NOMO-1 (cell line): ENCODE data around the gene RFTN2.
A peak's percentile ranks its signal among the peaks of the same experiment; 100 is the strongest.
"Not testable (repeated sequence)": the region's sequence is repeated elsewhere in the genome, so short reads cannot be mapped to it uniquely, and the experiment has no call there.

Experiments
- DNase-seq, 2 experiments: peaks; one replicate each; lab custom pipeline; 2025; ENCODE audit not compliant: unreplicated experiment in 2 of 2; lab: John Stamatoyannopoulos, UW

Gene RFTN2

DNA sequence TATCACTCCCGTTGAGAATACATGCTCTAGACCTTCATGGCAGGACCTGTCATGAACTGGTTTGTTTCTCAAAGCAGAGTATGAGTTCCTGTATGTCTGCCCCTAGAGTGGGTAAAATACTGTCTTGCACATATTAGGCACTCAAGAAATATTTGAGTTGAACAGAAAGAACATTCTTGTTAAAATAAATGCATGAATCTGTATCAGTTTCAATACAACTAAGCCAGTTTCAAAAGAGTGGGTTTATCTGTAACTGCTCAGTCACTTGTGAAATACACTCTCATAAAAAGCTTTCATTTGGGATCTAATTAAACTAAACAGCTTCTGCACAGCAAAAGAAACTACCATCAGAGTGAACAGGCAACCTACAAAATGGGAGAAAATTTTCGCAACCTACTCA, 69.2 kb downstream of the RFTN2 start:
- no peak for DNase-seq

DNA sequence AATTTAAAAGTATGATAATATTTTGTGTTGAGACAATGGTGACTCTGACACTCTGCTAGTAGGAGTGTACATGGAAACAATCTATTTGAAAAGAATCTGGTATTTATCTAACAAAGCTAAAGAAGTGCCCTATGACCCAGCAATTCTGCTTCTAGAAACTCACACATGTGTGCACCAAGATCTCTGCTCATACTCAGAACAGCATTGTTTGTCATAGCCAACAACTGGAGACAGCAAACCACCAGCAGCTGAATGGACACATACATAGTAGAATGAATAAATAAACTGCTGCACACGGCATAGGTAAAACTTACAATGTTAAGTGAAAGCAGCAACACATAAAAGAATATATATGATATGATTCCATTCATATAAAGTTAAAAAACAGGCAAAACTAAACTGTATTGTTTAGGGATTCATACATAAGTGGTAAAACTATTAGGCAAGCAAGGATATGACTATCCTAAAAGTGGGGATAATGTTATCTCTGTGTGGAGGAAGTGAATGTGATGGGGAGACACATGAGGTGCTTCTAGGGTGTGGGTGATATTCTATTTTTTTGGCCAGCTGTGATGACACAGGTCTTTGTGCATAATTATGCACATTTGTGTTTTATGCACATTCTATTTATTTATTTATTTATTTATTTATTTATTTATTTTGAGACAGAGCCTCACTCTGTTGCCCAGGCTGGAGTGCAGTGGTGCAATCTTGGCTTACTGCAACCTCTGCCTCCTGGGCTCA, 71.1 kb downstream of the RFTN2 start:
- no peak for DNase-seq

DNA sequence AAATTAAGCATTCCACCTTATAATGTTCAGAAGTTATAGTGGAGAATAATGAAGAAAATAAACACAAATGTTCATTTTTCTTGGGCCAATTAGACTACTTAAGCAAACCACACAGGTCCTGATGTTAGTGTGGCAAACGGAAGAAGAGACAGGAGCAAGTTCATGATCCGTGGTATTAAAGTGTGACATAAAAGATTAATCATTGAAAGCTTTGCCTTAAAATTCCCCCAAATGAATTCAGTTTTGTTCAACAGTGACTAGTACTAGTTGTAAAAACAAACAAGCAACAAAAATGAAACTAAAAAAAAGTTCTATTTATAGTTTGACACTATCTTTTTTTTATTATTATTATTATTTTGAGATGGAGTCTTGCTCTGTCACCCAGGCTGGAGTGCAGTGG, 73.7 kb downstream of the RFTN2 start:
- DNase-seq: no peak

DNA sequence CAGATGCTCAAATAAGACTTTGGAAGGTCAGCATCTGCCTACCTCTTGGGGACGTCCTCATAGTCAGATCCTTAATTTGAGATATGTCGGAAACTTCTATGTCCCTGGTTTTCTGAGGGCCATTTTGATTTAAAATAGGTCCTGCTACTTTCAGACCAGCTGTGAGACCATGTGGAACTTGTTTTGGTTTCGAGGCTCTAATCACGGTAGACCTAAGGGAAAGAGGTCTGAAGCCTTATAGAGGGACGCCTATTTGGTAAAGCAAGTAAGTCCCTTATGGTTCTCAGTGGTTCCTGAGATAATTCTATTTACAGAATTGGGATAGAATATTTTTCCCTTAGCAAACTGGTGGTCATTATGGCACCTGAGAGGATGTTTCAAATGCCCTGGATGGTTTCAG, 75.1 kb downstream of the RFTN2 start:
- no peak for DNase-seq

DNA sequence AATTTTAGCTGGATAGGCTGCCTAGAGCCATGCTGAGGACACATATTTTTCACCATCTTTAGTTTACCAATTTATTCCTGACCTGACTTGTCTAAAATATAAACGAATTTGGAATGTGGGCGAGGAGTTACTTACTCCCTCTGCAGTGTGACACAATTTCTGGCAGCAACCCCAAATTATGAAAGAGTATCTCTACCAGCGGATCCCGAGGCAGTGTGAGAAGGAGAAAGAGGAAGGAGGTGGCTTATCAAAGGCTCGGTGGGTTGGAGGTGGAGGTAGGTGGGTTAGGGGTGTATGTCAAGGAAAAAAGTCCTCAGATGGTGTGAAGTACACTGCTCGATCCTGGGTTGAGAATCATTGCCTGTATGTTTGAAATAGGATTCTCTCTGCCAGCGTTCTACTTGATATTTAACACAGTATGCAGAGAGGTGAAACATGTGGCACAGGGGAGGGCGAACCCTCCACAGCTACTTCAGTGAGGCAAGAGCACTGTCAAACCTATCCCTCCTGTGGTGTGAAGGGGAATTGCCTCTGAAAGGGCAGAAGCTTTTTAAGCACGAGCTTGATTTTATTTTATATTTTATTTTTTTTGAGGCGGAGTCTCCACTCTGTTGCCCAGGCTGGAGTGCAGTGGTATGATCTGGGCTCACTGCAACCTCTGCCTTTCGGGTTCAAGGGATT, 76.0 kb downstream of the RFTN2 start:
- peak; percentile 38 to 49 for DNase-seq

DNA sequence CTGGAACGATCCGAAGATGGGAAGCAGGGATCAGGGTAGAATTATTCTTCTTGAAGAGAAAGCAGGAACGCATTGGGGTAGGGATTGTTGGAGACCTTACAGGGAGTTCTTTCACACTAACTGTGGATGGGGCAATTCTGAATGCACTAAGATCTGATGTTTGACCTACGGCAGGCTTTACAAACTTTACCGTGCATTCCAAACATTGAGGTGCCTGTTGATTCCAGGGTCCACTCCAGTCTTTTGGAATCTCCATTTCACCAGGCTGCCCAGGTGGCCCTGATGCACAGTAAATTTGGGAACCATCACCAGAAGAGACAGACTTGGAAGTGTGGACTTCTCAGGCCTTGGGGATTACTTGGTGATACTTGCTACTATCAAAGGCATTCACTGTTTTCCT, 76.9 kb downstream of the RFTN2 start:
- DNase-seq: no peak

DNA sequence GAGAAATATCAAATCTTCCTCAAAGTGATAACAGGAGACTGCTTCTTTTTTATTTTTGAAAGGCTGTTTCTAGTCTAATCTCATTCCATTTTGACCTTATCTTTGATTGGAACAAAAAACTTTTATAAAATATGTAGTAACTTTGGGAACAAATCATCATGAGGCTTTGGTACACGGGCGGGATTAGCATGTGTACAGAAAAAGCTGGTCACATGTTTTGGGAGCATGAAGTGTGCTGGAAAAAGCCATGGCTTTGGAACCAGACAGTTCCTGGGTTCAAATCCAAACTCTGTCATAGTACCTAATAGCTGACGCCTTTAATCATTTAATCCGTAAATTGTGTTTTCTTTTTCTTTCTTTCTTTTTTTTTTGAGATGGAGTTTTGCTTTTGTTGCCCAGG, 78.2 kb downstream of the RFTN2 start:
- DNase-seq: no peak

DNA sequence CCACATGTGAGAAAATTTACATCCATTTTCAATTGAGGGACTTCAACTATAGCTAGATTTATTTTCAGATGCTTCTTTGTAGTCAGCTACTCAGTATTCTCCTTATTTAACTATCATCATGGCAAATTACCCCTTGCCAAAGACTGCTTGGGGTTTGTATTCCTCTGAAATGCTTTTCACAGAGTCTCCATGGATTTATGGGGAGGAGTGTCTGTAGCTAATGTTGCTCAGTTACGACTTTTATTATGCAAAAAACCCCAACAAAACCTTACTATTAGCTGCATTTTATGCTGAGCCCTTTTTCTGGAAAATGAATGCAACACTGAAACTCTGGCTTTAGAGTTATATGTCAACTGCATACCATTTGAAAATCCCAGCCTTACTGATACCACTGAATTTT, 78.6 kb downstream of the RFTN2 start:
- DNase-seq: no peak

DNA sequence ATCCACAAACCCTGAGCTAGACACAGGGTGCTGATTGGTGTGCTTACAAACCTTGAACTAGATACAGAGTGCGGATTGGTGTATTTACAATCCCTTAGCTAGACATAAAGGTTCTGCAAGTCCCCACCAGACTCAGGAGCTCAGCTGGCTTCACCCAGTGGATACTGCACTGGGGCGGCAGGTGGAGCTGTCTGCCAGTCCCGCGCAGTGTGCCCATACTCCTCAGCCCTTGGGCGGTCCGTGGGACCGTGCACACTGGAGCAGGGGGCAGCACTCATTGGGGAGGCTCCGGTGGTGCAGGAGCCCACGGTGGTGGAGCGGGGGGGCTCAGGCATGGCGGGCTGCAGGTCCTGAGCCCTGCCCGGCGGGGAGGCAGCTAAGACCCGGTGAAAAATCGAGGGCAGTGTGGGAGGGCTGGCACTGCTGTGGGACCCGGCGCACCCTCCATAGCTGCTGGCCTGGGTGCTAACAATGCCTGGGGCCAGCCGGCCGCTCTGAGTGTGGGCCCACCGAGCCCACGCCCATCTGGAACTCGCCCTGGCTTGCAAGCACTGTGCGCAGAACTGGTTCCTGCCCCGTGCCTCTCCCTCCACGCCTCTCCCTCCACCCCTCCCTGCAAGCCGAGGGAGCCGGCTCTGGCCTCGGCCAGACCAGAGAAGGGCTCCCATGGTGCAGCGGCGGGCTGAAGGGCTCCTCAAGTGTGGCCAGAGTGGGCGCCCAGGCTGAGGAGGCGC, 83.9 kb downstream of the RFTN2 start:
- DNase-seq: no peak

DNA sequence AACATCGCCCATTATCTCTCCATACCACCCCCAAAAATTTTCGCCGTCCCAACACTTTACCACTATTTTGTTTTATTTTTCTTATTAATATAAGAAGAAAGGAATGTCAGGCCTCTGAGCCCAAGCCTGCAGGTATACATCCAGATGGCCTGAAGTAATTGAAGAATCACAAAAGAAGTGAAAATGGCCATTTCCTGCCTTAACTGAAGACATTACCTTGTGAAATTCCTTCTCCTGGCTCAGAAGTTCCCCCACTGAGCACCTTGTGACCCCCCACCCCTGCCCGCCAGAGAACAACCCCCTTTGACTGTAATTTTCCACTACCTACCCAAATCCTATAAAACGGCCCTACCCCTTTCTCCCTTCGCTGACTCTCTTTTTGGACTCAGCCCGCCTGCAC, 88.1 kb downstream of the RFTN2 start:
- not testable (repeated sequence) for DNase-seq

DNA sequence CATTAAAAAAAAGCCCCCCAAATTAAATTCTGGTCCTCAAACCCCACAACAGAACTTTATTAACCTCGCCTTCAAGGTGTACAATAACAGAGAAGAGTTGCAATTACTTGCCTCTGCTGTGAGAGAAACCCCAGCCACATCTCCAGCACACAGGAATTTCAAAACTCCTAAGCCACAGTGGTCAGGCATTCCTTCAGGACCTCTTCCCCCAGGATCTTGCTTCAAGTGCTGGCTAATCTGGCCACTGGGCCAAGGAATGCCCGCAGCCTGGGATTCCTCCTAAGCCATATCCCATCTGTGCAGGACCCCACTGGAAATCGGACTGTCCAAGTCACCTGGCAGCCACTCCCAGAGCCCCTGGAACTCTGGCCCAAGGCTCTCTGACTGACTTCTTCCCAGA, 95.2 kb downstream of the RFTN2 start:
- not testable (repeated sequence) for DNase-seq

DNA sequence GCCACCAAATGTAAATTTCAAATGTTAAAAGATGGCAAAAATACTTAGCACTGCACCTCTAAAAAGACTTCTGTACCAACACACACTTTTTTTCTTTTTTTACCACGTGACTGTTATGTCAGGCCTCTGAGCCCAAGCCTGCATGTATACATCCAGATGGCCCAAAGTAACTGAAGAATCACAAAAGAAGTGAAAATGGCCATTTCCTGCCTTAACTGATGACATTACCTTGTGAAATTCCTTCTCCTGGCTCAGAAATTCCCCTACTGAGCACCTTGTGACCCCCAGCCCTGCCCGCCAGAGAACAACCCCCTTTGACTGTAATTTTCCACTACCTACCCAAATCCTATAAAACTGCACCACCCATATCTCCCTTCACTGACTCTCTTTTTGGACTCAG, 97.1 kb downstream of the RFTN2 start:
- DNase-seq: not testable (repeated sequence)

DNA sequence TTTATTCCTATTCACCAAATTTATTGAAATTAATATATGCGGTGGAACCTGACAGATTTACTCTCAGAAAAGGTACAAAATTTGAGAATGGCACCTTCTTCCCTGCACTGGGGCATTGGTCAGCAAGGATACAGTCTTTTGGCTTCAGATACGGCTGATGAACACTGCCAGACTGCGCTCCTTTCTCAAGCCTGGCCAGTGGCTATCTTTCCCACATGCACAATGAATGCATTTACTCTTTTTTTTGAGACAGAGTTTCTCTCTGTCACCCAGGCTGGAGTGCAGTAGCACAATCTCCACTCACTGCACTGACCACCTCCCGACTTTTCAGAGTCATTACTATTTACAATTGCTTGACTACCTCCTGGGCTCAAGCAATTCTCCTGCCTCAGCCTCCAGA, 97.9 kb downstream of the RFTN2 start:
- DNase-seq: no peak

DNA sequence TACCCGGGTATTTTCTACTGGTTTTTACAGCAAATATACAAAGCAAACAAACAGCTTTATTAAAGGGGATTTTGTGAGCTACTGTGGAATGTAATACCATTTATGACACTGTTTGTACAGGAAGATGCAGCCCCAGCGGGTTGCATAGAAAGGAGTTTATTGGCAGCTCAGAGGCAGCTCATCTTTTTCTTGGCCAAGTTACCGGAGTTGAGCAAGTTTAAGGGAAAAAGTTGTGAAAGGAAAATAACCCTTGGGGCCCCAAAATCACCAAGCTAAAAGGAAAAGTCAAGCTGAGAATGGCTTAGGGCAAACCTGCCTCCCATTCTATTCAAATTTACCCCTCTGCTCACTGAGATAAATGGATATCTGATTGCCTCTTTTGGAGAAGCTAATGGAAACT, 98.8 kb downstream of the RFTN2 start:
- DNase-seq: no peak

DNA sequence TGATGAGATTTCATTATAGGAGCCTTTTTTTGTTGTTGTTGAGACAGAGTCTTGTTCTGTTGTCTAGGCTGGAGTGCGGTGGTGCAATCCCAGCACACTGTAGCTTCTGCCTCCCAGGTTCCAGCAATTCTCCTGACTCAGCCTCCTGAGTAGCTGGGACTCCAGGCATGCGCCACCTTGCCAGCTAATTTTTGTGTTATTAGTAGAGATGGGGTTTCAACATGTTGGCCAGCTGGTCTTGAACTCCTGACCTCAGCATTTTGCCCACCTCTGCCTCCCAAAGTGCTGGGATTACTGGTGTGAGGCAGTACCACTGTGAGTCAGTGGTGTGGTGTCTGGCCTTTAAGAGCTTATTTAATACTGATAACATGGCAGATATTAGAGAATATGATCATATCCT, 99.4 kb downstream of the RFTN2 start:
- DNase-seq: no peak

DNA sequence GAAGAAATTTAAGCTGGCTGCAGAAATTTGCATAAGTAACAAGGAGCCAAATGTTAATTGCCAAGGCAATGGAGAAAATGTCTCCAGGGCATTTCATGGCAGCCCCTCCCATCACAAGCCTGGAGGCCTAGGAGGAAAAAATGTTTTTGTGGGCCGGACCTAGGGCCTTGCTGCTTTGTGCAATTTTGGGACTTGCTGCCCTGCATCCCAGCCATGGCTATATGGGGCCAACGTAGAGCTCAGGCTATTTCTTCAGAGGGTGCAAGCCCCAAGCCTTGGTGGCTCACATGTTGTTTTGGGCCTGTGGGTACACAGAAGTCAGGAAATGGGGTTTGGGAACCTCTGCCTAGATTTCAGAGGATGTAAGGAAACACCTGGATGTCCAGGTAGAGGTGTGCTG, 101.8 kb downstream of the RFTN2 start:
- no peak for DNase-seq

DNA sequence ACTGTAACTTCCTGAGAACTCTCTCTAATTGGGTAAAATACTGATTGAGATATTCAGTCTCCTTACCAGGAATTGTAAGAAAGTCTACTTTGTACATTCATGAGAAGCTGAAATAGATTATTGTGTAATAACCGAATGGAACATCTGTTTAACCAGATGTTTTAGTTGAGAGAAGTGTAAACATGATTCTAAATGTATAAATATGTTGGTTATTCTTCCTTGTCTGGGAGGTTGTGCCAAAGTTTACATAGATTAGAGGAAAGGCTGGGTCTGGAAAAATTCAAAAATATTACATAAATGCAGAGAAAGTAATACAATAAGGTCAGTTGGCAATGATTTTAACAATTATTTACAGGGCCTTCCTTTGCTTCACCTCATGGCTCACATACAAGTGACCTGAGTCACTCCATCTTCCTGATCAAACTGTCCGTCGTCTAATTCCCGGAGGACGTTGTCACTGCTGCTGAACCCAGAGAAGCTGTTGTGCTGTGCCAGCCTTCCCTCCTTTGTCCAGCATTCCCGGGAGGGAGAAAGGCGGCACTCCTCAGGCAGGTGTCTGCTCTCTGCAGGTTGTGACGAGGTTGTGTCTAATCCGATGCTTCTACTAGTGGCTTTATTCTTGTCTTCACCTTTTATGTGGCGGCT, 103.6 kb downstream of the RFTN2 start:
- no peak for DNase-seq

DNA sequence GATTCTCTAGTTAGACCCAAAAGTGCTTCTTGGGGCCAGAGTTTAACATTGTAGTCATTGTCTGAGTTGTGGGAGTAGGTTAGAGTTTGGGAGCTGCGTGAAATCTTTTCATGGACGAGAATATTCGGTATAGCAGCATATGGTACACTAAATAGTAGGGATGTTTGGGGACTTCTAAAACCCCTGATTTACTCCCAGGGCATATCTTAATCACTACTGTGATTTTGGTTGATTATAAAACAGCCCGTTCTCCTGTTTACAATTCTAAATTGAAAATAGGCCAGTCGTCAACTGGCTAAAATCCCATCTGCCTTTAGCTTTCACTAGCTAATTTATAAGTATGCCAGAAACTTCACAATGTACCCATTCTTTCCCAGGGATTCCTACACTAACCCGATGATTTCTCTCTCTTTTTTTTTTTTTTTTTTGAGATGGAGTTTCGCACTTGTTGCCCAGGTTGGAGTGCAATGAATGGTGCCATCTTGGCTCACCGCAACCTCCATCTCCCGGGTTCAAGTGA, 115.2 kb downstream of the RFTN2 start:
- no peak for DNase-seq

DNA sequence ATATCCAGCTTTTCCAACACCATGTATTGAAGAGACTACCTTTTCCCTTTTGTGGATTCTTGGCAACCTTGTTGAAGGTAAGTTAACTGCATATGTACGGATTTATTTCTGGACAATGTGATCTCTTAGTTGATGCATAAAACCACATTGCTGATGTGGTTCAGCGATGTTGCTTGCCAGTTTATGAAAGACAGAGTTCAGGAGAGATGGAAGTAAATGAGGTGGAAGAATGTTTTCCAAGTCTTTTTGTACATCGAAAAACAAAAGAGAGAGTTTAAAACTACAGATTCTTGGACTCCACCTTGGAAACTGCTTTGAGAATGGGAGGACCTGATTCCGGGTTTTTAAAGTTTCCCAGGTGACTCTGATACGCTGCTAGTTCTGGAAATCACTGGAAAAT, 115.7 kb downstream of the RFTN2 start:
- DNase-seq: no peak

DNA sequence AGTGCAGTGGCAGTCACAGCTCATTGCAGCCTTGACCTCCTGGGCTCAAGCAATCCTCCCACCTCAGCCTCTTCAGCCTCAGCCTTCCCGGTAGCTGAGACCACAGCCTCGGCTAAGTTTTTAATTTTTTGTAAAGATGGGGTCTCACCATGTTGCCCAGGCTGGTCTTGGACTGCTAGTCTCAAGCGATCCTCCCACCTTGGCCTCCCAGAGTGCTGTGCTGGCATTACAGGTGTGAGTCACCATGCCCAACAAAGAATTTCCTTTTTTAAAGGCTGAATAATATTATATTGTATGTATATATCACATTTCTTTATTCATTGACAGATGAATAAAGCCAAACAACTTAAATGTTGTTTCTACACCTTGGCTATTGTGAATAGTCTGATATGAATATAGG, 117.0 kb downstream of the RFTN2 start:
- no peak for DNase-seq

DNA sequence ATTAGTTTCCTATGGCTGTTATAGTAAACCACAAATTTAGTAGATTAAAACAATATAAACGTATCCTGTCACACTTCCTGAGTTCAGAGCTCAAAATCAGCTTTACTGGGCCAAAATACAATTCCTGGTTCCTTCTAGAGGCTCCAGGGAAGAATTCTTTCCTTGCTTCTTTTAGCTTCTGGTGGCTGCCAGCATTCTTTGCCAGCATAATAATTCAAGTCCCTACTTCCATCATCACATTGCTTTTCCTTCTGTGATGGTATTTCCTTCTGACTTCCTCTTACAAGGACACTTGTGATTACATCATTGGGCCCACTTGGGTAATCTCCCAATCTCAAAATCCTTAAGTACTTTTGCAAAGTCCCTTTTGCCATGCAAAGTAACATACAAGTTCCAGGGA, 118.9 kb downstream of the RFTN2 start:
- peak; percentile 1 to 42 for DNase-seq
